ENCODE data around the gene POMT1. TPM values are rescaled to one million over a fixed set of nuclear protein-coding genes. Genes with fewer than 3 reads are reported as not detected.

POMT1 gene
- total RNA-seq, 1 donor from 2014 or later, result 29.8 TPM

GRCh38 chr9:131524665-131525315 is 22.1 kb downstream of the POMT1 start:
- CTCF ChIA-PET, result no interaction called here
- POLR2A ChIA-PET, result no interaction called here
- no peaks in the 10 kb centered on the region for H3K27me3 Mint-ChIP-seq
- H3K4me1 Mint-ChIP-seq, result peaks cover under 1% of the 10 kb centered on the region
- DNase-seq (no peak), ATAC-seq (ENCODE audit: low read depth) (no peak)
- no peak overlapping the region for H3K27ac Mint-ChIP-seq
- H3K36me3 Mint-ChIP-seq (ENCODE audit: low read depth), result peaks cover 82% of the 10 kb centered on the region
- H3K9me3 Mint-ChIP-seq, result no peaks in the 10 kb centered on the region
- no peak for TF ChIP-seq CTCF (IDR thresholded peaks at IDR 0.05)
- H3K4me3 Mint-ChIP-seq, result no peak overlapping the region
- intact Hi-C loops (cut with micrococcal nuclease), result no loop called here

GRCh38 chr9:131525643-131526565 is 23.2 kb downstream of the POMT1 start:
- intact Hi-C loops (cut with micrococcal nuclease), result no loop called here
- H3K36me3 Mint-ChIP-seq (ENCODE audit: low read depth), result peaks cover 75% of the 10 kb centered on the region
- CTCF ChIA-PET, result no interaction called here
- no peaks in the 10 kb centered on the region for H3K9me3 Mint-ChIP-seq
- peaks cover 9% of the 10 kb centered on the region for H3K4me1 Mint-ChIP-seq
- DNase-seq, result no peak
- no peak overlapping the region for H3K27ac Mint-ChIP-seq
- TF ChIP-seq CTCF (IDR thresholded peaks at IDR 0.05), result no peak
- ATAC-seq (ENCODE audit: low read depth), result no peak
- POLR2A ChIA-PET, result interaction anchor here (0.6 kb wide), 1 partner anchor 9 kb away, joined by 3 read pairs; no protein-coding TSS in a partner anchor
- no peaks in the 10 kb centered on the region for H3K27me3 Mint-ChIP-seq
- no peak overlapping the region for H3K4me3 Mint-ChIP-seq

GRCh38 chr9:131528186-131528585 is 25.5 kb downstream of the POMT1 start:
- H3K27me3 Mint-ChIP-seq, result no peaks in the 10 kb centered on the region
- TF ChIP-seq CTCF (IDR thresholded peaks at IDR 0.05), result no peak
- peak overlapping the region; percentile 61 for H3K4me3 Mint-ChIP-seq
- no peak for DNase-seq
- H3K27ac Mint-ChIP-seq, result no peak overlapping the region
- H3K4me1 Mint-ChIP-seq, result peaks cover 9% of the 10 kb centered on the region
- ATAC-seq (ENCODE audit: low read depth), result no peak
- ChIA-PET CTCF (no interaction called here), POLR2A (interaction anchor here (0.7 kb wide), 1 partner anchor 1241 kb away, joined by 7 read pairs; no protein-coding TSS in a partner anchor)
- peaks cover 55% of the 10 kb centered on the region for H3K36me3 Mint-ChIP-seq (ENCODE audit: low read depth)
- H3K9me3 Mint-ChIP-seq, result no peaks in the 10 kb centered on the region
- intact Hi-C loops (cut with micrococcal nuclease), result no loop called here

GRCh38 chr9:131528886-131529505 is 26.3 kb downstream of the POMT1 start:
- POLR2A ChIA-PET, result no interaction called here
- Mint-ChIP-seq H3K36me3 (ENCODE audit: low read depth) (peaks cover 50% of the 10 kb centered on the region), H3K9me3 (no peaks in the 10 kb centered on the region), H3K4me1 (peaks cover 9% of the 10 kb centered on the region), H3K27ac (no peak overlapping the region), H3K27me3 (no peaks in the 10 kb centered on the region), H3K4me3 (no peak overlapping the region)
- CTCF ChIA-PET, result no interaction called here
- no peak for ATAC-seq (ENCODE audit: low read depth)
- intact Hi-C loops (cut with micrococcal nuclease), result no loop called here
- no peak for TF ChIP-seq CTCF (IDR thresholded peaks at IDR 0.05)
- DNase-seq, result no peak

Measured in activated B cell treated with CpG ODN at 0.5 μM for 24 hours (primary cell).